Small intestine (tissue), 7 donors: ENCODE measurements around the gene ZGLP1. TPM values are rescaled to one million over a fixed set of nuclear protein-coding genes. Genes with fewer than 3 reads are reported as not detected.
"Not testable (repeated sequence)": the region's sequence is repeated elsewhere in the genome, so short reads cannot be mapped to it uniquely, and the experiment has no call there.

Source experiments
- DNase-seq, 2 donors: peaks; one replicate each; pipeline versions ENCODE4 v3.0.0 to v3.0.0-alpha.2; 2013
- FAIRE-seq: peaks from 2 replicates; lab custom pipeline; 2012; peaks lifted over from hg19 to GRCh38; lab: Jason Lieb, UNC
- H3K27ac ChIP-seq, 3 donors: one replicate each; pipeline ENCODE4 v1.5.1; 2013; ENCODE audit warnings: low read length in 2 of 3, mild to moderate bottlenecking in 2 of 3, control low read depth in 1 of 3, inconsistent platforms in 1 of 3, low read depth in 1 of 3, moderate library complexity in 1 of 3
- H3K27me3 ChIP-seq, 3 donors: one replicate each; pipeline ENCODE4 v1.6.1; 2013; ENCODE audit warnings: low read length in 3 of 3, inconsistent platforms in 1 of 3; ENCODE audit not compliant: control insufficient read depth in 3 of 3, insufficient read depth in 3 of 3
- H3K36me3 ChIP-seq, 3 donors: one replicate each; pipeline ENCODE4 v1.6.1; 2013; ENCODE audit warnings: low read length in 3 of 3, inconsistent platforms in 1 of 3, low read depth in 1 of 3, mild to moderate bottlenecking in 1 of 3, moderate library complexity in 1 of 3; ENCODE audit not compliant: control insufficient read depth in 3 of 3, insufficient read depth in 2 of 3
- H3K4me1 ChIP-seq, 3 donors: one replicate each; pipeline ENCODE4 v1.6.1; 2013; ENCODE audit warnings: low read length in 2 of 3, inconsistent platforms in 1 of 3, low read depth in 1 of 3, mild to moderate bottlenecking in 1 of 3, moderate library complexity in 1 of 3; ENCODE audit not compliant: control insufficient read depth in 3 of 3, insufficient read depth in 2 of 3
- H3K4me3 ChIP-seq, 3 donors: one replicate each; pipeline ENCODE4 v1.5.1; 2013; ENCODE audit warnings: low read length in 3 of 3, control low read depth in 1 of 3, inconsistent platforms in 1 of 3, low read depth in 1 of 3, mild to moderate bottlenecking in 1 of 3, moderate library complexity in 1 of 3
- H3K9me3 ChIP-seq, 2 donors: one replicate each; pipeline ENCODE4 v1.6.1; 2013; ENCODE audit warnings: low read depth in 1 of 2, low read length in 1 of 2; ENCODE audit not compliant: control insufficient read depth in 2 of 2, insufficient read depth in 1 of 2
- WGBS, 3 donors: extraction: QIAGEN DNeasy Blood & Tissue Kit; methylation state at CpG; one replicate each; pipeline ENCODE4 v1.1.7; 2013; 5-methylcytosine and 5-hydroxymethylcytosine counted together
- polyA plus RNA-seq, 4 donors: library from polyadenylated mRNA; stranded (reverse) in 3 of 4; unstranded in 1 of 4; fragments of 200-250 nt in 3 of 4; fragments of 120-200 nt in 1 of 4; gene quantifications; one replicate each; pipeline versions ENCODE4 v1.2.1 to v1.2.3, GENCODE V29; 2013
- donor health status: healthy with polysubstance abuse.
- donor health status: control.
- donor health status: control.
- donor health status: Bipolar disorder and iron deficiency.
- donor health status: healthy.

ZGLP1 gene
- polyA plus RNA-seq, 4 donors, result 5.8 to 9.5 (median 7.7) TPM

GRCh38 chr19:10339380-10339960, 29.9 kb upstream of the ZGLP1 start, which contains the start of gene ICAM3:
TSS of gene ICAM3 (minus strand) at chr19:10339624. CDS start at chr19:10339614, 10 bp downstream.
- H3K4me3 ChIP-seq, result peak within 1 kb of the TSS in 2 of 3 donors; percentile 12 to 37
- no peaks in the 10 kb centered on the region for H3K27me3 ChIP-seq
- 50 to 58% (median 55%) methylated on average over 14 of the region's 14 CpGs for WGBS, 3 donors
- peak within 1 kb of the TSS in 1 of 3 donors; percentile 39 for H3K27ac ChIP-seq
- DNase-seq, result peak in 1 of 2 donors; percentile 32
- H3K36me3 ChIP-seq, result no peaks in the 10 kb centered on the region
- no peak for FAIRE-seq
- H3K4me1 ChIP-seq, result peaks cover 0 to 4% (median 0%) of the 10 kb centered on the region in 3 donors
- H3K9me3 ChIP-seq, result no peaks in the 10 kb centered on the region

- whole genome bisulfite sequencing, 3 donors, result 72 to 77% (median 75%) methylated on average over 6 of the region's 6 CpGs
- H3K9me3 ChIP-seq, result no peaks in the 10 kb centered on the region
- peak overlapping the region in 2 of 3 donors; percentile 12 to 37 for H3K4me3 ChIP-seq
- H3K36me3 ChIP-seq, result no peaks in the 10 kb centered on the region
- peaks cover 0 to 4% (median 0%) of the 10 kb centered on the region in 3 donors for H3K4me1 ChIP-seq
- H3K27ac ChIP-seq, result peak overlapping the region in 1 of 3 donors; percentile 39
- H3K27me3 ChIP-seq, result no peaks in the 10 kb centered on the region
- DNase-seq, result no peak
- no peak for FAIRE-seq
Observed at GRCh38 chr19:10338940-10339339, 29.3 kb upstream of the ZGLP1 start.

- not testable (repeated sequence) for H3K9me3 ChIP-seq, DNase-seq, H3K4me1 ChIP-seq, H3K27me3 ChIP-seq, FAIRE-seq, H3K27ac ChIP-seq, H3K36me3 ChIP-seq, H3K4me3 ChIP-seq
- 92 to 94% (median 94%) methylated on average over 9 of the region's 9 CpGs for WGBS, 3 donors
Observed at GRCh38 chr19:10336725-10337124, 27.1 kb upstream of the ZGLP1 start.

GRCh38 chr19:10335352-10335985, 25.9 kb upstream of the ZGLP1 start:
- DNase-seq (no peak), FAIRE-seq (no peak)
- WGBS, 3 donors, result 60 to 76% (median 72%) methylated on average over 21 to 26 of the region's 26 CpGs
- peak overlapping the region in 1 of 3 donors; percentile 15 for H3K27ac ChIP-seq
- peaks cover 0 to 9% (median under 1%) of the 10 kb centered on the region in 3 donors for H3K36me3 ChIP-seq
- H3K4me1 ChIP-seq, result peaks cover 0 to 13% (median 0%) of the 10 kb centered on the region in 3 donors
- H3K9me3 ChIP-seq, result no peaks in the 10 kb centered on the region
- H3K4me3 ChIP-seq, result peak overlapping the region in 2 of 3 donors; percentile 85 to 90
- no peaks in the 10 kb centered on the region for H3K27me3 ChIP-seq

GRCh38 chr19:10334588-10335351, 25.2 kb upstream of the ZGLP1 start:
- peak overlapping the region; percentile 20 to 85 (median 73) for H3K27ac ChIP-seq

GRCh38 chr19:10333758-10334587, 24.4 kb upstream of the ZGLP1 start:
- Histone ChIP-seq H3K4me1 (peaks cover 0 to 13% (median 0%) of the 10 kb centered on the region in 3 donors), H3K27ac (peak overlapping the region; percentile 73 to 94 (median 85)), H3K36me3 (peaks cover 6 to 24% (median 10%) of the 10 kb centered on the region in 3 donors), H3K9me3 (no peaks in the 10 kb centered on the region), H3K4me3 (peak overlapping the region; percentile 7 to 90 (median 85)), H3K27me3 (no peaks in the 10 kb centered on the region)
- FAIRE-seq, result no peak
- WGBS, 3 donors, result 11 to 22% (median 19%) methylated on average over 44 of the region's 44 CpGs
- peak; percentile 60 to 66 for DNase-seq

More at GRCh38 chr19:10334588-10335351, 25.2 kb upstream of the ZGLP1 start:
- 18 to 27% (median 19%) methylated on average over 56 to 59 of the region's 59 CpGs for WGBS, 3 donors
- Histone ChIP-seq H3K27me3 (no peaks in the 10 kb centered on the region), H3K36me3 (peaks cover 0 to 16% (median 6%) of the 10 kb centered on the region in 3 donors), H3K9me3 (no peaks in the 10 kb centered on the region), H3K4me1 (peaks cover 0 to 13% (median 0%) of the 10 kb centered on the region in 3 donors), H3K4me3 (peak overlapping the region in 2 of 3 donors; percentile 85 to 90)
- FAIRE-seq, result no peak
- DNase-seq, result peak; percentile 94 to 96

- H3K27ac ChIP-seq, result peak within 1 kb of the TSS; percentile 73 to 94 (median 94)
- DNase-seq (peak; percentile 98 to 99), FAIRE-seq (no peak)
- 1% methylated on average over 67 to 82 of the region's 82 CpGs for WGBS, 3 donors
- H3K4me1 ChIP-seq, result peaks cover 0 to 13% (median 0%) of the 10 kb centered on the region in 3 donors
- H3K36me3 ChIP-seq, result peaks cover 14 to 32% (median 14%) of the 10 kb centered on the region in 3 donors
- peak within 1 kb of the TSS; percentile 84 to 90 (median 85) for H3K4me3 ChIP-seq
- no peaks in the 10 kb centered on the region for H3K9me3 ChIP-seq
- H3K27me3 ChIP-seq, result no peaks in the 10 kb centered on the region
Observed at GRCh38 chr19:10332965-10333757, 23.5 kb upstream of the ZGLP1 start, which contains the start of gene RAVER1. TSS of gene RAVER1 (minus strand) at chr19:10333529. CDS start at chr19:10333507, 22 bp downstream.
